Ectodermal cell (in vitro differentiated cells): ENCODE measurements around the gene CREBRF.

ENCODE experiments used
- H3K27ac ChIP-seq: 2 replicates; pipeline ENCODE4 v1.7.0; 2013; ENCODE audit warnings: mild to moderate bottlenecking, low read depth, low read length; ENCODE audit not compliant: insufficient read depth, poor library complexity, severe bottlenecking
- H3K27me3 ChIP-seq: 2 replicates; pipeline ENCODE4 v1.7.0; 2013; ENCODE audit warnings: mild to moderate bottlenecking, low read length; ENCODE audit not compliant: insufficient read depth, control insufficient read depth, poor library complexity, severe bottlenecking
- H3K36me3 ChIP-seq: one replicate; pipeline ENCODE4 v1.7.0; 2013; ENCODE audit warnings: low read length; ENCODE audit not compliant: control insufficient read depth, insufficient read depth
- H3K4me1 ChIP-seq: one replicate; pipeline ENCODE4 v1.7.0; 2013; ENCODE audit warnings: low read length; ENCODE audit not compliant: control insufficient read depth, insufficient read depth
- H3K4me3 ChIP-seq: 2 replicates; pipeline ENCODE4 v1.7.0; 2013; ENCODE audit warnings: low read depth, low read length, control low read depth; ENCODE audit not compliant: insufficient read depth
- H3K9me3 ChIP-seq: 2 replicates; pipeline ENCODE4 v1.7.0; 2013; ENCODE audit warnings: mild to moderate bottlenecking, low read length, moderate library complexity; ENCODE audit not compliant: control insufficient read depth
- WGBS, 2 experiments: methylation state at CpG; one replicate each; pipeline ENCODE4 v1.1.7; 2013; ENCODE audit warnings: missing lambda C conversion rate in 2 of 2; 5-methylcytosine and 5-hydroxymethylcytosine counted together

Gene CREBRF

DNA sequence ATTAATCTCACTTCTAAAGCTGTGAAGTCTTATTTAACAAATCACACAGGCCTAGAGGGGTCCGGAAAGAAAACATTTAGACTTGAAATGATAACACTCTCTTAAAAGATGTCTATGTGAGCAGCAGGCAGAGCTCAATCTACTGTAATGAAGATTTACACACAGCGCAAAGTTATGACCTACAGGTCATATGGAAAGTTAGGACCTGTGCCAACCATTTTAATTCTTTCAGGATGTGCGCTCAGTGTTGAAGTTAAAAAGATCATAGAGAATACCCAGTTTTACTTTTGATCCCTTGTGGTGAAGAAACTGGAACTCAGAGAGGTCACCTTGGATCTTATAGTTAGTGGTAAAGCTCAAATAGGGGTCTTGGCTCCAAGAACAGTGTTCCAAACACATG, 3.1 kb upstream of the CREBRF start:
- Histone ChIP-seq H3K9me3 (no peaks in the 10 kb centered on the region), H3K36me3 (no peaks in the 10 kb centered on the region), H3K4me1 (no peaks in the 10 kb centered on the region), H3K27ac (no peak overlapping the region), H3K4me3 (no peak overlapping the region), H3K27me3 (peaks cover 14% of the 10 kb centered on the region)
- 97 to 99% methylated on average over 3 of the region's 3 CpGs for WGBS, 2 experiments

DNA sequence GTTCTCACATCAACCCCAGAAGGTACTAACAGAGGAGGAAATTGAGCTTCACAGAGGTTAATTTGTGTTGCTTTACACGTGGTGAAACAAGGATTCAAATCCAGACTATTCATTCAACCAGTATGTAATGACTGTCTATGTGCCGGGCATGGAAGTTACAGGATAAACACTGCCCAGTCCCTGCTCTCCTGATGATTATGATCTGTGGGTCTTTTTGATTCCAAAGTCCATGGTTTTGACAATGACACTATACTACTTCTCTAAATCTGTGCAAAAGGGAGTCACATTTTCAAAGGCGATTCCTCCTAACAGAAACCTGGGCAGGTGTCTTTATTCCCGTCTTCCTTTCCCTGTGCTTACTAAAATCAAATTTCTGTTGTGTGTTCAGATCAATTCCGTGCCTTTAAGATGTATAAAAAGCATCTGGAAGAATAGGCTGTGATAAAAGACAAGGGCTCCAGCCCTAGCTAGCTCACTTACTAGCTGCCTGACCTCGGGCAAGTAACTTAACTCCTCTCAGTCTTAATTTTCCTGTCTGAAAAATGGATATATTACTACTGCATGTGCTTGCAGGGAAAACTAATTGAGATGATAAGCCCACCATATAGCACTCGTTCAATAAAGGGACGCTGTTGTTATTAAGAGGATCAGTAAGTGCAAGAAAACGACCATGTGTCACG, 970 bp upstream of the CREBRF start:
- H3K9me3 ChIP-seq: no peaks in the 10 kb centered on the region
- no peak overlapping the region for H3K27ac ChIP-seq
- no peaks in the 10 kb centered on the region for H3K36me3 ChIP-seq
- H3K4me3 ChIP-seq: peak overlapping the region; percentile 96
- H3K4me1 ChIP-seq: no peaks in the 10 kb centered on the region
- H3K27me3 ChIP-seq: peaks cover 10% of the 10 kb centered on the region
- WGBS, 2 experiments: 38 to 43% methylated on average over 10 of the region's 10 CpGs

DNA sequence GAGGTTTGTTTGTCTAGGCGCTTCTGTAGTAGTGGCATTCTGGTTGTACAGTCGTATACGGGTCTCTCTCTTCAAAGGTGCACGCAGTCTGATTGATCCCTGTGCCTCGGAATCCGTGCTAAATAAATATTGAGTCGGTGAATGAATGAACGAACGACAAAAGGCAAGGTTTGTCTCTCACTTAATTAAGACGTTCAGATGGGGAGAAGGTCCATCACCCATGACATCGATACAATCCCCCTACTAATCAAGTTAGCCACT, 500 bp upstream of the CREBRF start:
- no peaks in the 10 kb centered on the region for H3K4me1 ChIP-seq
- no peaks in the 10 kb centered on the region for H3K36me3 ChIP-seq
- H3K4me3 ChIP-seq: peak overlapping the region; percentile 96
- H3K27me3 ChIP-seq: peaks cover 5% of the 10 kb centered on the region
- no peaks in the 10 kb centered on the region for H3K9me3 ChIP-seq
- 11 to 12% methylated on average over 11 of the region's 11 CpGs for WGBS, 2 experiments
- no peak overlapping the region for H3K27ac ChIP-seq

DNA sequence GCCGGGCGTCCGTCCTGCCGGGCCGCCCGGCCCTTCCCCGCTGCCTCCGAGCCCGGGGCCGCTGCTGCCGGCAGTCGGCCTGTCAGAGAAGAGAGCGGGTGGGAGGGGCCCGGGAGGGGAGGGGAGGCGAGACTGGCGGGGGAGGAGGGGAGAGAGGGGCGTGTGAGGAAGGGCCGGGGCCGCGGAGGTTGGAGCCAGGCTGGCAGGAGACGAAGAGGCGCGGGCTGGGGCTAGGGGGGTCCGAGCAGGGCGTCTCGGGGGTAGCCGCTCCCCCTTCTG, 570 bp downstream of the CREBRF start:
- WGBS, 2 experiments: 1% methylated on average over 27 of the region's 27 CpGs
- no peaks in the 10 kb centered on the region for H3K4me1 ChIP-seq

DNA sequence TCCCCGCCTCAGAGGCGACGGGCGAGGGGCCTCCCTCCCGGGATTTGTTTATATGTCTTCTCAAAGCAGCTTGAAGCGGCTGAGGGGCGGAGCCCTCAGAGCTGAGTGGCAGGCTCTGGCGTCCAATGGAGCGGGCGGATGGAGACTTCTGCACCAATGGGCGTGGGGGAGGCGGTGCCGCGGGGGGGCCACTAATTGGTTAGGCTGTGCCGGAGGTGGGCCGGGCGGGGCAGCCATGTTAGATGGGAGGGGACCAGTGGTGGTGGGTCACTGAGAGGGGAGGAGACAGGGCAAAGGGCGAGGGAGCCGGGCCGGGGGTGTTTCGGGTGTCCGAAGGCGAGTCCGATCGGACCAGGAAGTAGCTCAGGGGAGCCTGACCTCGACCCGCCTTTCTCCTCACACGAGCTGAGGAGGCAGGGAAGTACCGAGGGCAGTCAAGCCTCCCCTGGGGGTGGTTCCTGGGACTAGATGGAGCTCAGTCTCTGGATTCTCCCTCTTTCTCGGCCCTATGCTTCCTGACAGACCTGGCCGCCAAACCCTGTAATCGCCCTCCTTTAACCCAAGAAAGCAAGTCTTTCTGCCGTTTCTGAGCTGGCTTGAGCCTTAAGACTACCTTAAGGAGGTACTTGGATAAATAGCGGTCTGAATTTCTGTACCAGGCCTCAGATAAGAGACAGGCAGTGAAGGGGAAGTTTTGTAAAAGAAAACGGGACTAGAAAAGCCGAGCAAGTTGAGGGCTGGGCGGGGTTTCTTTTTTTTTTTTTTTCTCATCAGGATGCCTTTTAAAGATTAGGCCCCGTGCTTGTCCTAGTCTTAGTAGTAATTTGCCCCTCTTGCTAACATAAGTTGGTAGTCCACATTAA, 1.1 kb downstream of the CREBRF start:
- peak overlapping the region; percentile 92 for H3K27ac ChIP-seq
- H3K9me3 ChIP-seq: no peaks in the 10 kb centered on the region
- H3K4me1 ChIP-seq: no peaks in the 10 kb centered on the region
- H3K27me3 ChIP-seq: no peaks in the 10 kb centered on the region
- 0% methylated on average over 38 of the region's 38 CpGs for WGBS, 2 experiments
- H3K4me3 ChIP-seq: peak overlapping the region; percentile 96
- H3K36me3 ChIP-seq: no peaks in the 10 kb centered on the region

More for the DNA sequence above, 570 bp downstream of the CREBRF start:
- H3K4me3 ChIP-seq: peak overlapping the region; percentile 96
- peaks cover 4% of the 10 kb centered on the region for H3K27me3 ChIP-seq
- no peaks in the 10 kb centered on the region for H3K9me3 ChIP-seq
- peak overlapping the region; percentile 84 for H3K27ac ChIP-seq
- H3K36me3 ChIP-seq: no peaks in the 10 kb centered on the region

DNA sequence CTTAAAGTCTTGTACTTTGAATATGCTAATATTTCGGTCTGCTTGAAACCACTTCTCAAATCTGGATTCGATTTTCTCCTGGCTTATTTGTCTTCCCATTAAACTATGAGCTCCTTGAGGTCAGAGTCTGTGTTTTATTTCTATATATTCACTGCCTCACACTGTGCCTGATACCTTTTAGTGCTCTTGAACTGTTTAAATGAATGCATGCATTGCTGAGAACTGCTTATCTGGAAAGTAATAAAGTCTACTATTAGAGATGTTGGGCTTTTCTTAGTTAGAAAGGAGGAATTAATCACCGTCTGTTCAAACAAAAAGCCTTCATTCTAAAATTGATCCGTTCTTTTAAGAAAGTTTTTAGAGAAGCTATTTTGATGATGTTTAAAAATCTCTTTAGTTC, 6.0 kb downstream of the CREBRF start:
- Histone ChIP-seq H3K9me3 (no peaks in the 10 kb centered on the region), H3K4me1 (no peaks in the 10 kb centered on the region), H3K27ac (no peak overlapping the region), H3K4me3 (no peak overlapping the region), H3K27me3 (no peaks in the 10 kb centered on the region), H3K36me3 (no peaks in the 10 kb centered on the region)
- WGBS, 2 experiments: 93 to 96% methylated on average over 4 of the region's 4 CpGs

DNA sequence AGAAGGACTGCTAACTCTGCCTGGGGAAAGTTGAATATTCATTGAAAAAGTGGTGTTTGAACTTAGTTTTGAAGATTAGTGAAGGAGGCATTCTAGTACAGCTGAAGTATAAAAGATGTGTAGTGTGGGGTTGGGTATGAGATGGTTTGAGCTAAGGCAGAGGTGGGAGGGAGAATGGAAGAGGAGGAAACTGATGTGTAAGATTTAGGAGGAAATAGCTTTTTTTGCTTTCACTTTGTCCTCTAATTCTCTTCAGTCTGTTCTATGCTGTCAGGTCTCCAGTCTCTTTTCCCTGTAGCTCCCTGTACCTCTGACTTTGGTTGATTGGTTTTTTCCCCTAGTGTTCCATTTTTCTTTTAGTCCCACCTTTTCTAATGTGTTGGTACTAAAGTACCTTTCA, 9.0 kb downstream of the CREBRF start:
- Histone ChIP-seq H3K9me3 (no peaks in the 10 kb centered on the region), H3K36me3 (no peaks in the 10 kb centered on the region), H3K4me1 (no peaks in the 10 kb centered on the region), H3K27ac (no peak overlapping the region), H3K4me3 (no peak overlapping the region), H3K27me3 (no peaks in the 10 kb centered on the region)

DNA sequence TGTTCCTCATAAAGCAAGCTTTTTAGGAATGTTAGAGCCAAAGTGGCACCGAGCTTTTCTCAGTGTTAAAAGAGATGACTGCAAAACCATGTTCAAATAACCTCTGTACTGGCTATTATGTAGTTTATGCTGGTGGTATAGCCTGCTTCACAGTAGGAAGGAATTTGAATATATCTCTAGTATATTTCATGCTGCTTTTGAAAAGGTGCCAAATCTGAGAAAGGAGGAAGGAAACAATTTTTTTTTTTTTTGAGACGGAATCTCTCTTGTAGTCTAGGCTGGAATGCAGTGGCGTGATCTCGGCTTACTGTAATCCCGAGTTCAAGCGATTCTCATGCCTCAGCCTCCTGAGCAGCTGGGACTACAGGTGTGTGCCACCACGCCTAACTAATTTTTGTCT, 13.5 kb downstream of the CREBRF start:
- no peaks in the 10 kb centered on the region for H3K27me3 ChIP-seq
- no peak overlapping the region for H3K4me3 ChIP-seq
- no peaks in the 10 kb centered on the region for H3K36me3 ChIP-seq
- H3K4me1 ChIP-seq: no peaks in the 10 kb centered on the region
- no peak overlapping the region for H3K27ac ChIP-seq
- 90 to 95% methylated on average over 7 of the region's 7 CpGs for WGBS, 2 experiments
- H3K9me3 ChIP-seq: no peaks in the 10 kb centered on the region

DNA sequence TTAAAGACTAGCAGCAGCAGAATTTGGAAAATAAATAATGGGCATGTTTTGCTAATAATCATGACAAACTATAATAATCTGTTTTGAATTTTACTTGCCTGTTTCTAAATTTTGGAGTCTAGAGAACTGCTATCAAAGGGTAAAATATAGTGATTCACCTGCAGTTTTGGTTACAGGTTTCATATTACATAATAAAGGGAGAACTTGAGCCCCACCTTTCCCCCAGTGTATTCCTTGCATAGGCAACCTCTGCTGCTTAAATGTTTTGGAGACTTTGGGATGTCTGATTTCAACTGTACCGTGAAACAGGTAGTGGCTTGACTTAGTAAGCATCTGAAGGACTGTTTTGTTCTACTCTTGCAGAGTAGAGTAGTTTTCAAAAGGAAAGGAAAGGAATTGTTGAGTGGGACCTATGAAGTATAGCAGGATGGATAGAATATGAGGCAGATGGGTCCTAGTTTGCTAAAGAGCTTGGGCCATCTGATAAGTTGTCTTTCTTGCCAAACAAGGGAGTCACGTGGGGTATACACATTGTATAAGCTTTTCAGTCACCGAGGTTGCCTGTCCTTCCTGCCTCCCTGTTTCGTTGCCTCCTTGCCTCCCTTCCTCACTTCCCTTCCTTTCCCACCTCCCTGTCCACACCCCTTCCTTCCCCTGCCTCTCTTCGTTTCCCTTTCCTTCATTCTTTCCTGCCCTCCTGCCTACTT, 19.1 kb downstream of the CREBRF start:
- Histone ChIP-seq H3K4me3 (no peak overlapping the region), H3K9me3 (no peaks in the 10 kb centered on the region), H3K4me1 (no peaks in the 10 kb centered on the region), H3K27ac (no peak overlapping the region), H3K27me3 (no peaks in the 10 kb centered on the region), H3K36me3 (no peaks in the 10 kb centered on the region)
- 91 to 92% methylated on average over 5 of the region's 5 CpGs for WGBS, 2 experiments

DNA sequence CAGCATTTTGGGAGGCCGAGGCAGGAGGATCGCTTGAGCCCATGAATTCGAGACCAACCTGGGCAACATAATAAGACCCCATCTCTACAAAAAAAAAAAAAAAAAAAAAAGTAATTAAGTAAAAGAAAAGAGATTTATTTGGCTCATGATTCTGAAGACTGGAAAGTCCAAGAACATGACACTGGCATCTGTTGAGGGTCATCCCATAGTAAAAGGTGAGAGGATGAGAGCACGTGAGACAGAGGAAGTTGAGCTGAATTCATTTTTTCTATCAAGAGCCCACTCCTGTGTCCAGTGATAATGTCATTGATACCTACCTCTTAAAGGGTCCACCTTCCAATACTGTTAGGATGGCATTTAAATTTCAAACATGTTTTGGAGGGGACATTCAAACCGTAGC, 19.8 kb downstream of the CREBRF start:
- no peak overlapping the region for H3K4me3 ChIP-seq
- 94 to 96% methylated on average over 4 to 5 of the region's 5 CpGs for WGBS, 2 experiments
- H3K9me3 ChIP-seq: no peaks in the 10 kb centered on the region
- H3K27me3 ChIP-seq: no peaks in the 10 kb centered on the region
- H3K27ac ChIP-seq: no peak overlapping the region
- H3K36me3 ChIP-seq: no peaks in the 10 kb centered on the region
- H3K4me1 ChIP-seq: no peaks in the 10 kb centered on the region
